ENCODE measurements around the gene LRRC8B. TPM values are rescaled to one million over a fixed set of nuclear protein-coding genes. Genes with fewer than 3 reads are reported as not detected.
A peak's percentile ranks its signal among the peaks of the same experiment; 100 is the strongest.

The LRRC8B gene
- total RNA-seq, 2 experiments from 2014 or later: 18.0 to 20.4 TPM

DNA sequence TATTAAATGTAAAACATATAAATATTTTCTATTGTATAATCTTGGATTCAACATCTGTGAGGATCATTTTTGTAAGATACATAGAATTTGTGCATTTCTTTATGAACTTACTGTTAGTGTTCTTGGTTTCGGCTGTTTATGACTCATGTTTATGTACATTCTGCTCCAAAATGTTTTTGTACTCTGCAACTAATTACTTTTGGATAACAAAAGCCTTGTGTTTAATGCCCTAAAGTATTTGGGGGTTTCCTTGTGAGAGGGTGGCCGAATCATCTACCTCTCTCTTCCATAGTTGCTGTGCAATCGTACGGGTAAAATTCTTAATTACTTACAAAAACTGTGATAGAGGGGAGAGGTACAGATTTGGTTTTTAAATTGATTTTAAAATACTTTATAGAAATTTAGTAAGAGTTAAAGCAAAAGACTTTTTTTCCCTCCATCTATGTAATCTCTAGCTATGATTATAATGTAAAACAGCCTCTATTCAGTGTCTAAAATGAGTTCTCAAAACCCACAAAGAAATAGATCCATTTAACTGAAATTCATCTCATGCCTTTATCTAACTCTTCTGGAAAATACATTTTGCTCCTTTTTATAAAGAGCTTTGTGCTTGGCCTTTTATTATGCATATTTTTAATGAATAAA lies 69.6 kb downstream of the LRRC8B start:
- H3K27ac Mint-ChIP-seq: no peak overlapping the region
- H3K27me3 Mint-ChIP-seq (ENCODE audit: low read depth): no peaks in the 10 kb centered on the region
- intact Hi-C loops (cut with micrococcal nuclease): no loop called here
- H3K4me1 Mint-ChIP-seq (ENCODE audit: low read depth): peaks cover 87% of the 10 kb centered on the region
- no peaks in the 10 kb centered on the region for H3K9me3 Mint-ChIP-seq
- CTCF ChIA-PET: interaction anchor here (0.6 to 13.4 kb wide), 3 partner anchors 16 to 127 kb away, joined by 3 to 109 read pairs (median 3); no protein-coding TSS in a partner anchor
- H3K36me3 Mint-ChIP-seq (ENCODE audit: low read depth): peaks cover 24% of the 10 kb centered on the region
- no peak overlapping the region for H3K4me3 Mint-ChIP-seq
- no peak for DNase-seq

DNA sequence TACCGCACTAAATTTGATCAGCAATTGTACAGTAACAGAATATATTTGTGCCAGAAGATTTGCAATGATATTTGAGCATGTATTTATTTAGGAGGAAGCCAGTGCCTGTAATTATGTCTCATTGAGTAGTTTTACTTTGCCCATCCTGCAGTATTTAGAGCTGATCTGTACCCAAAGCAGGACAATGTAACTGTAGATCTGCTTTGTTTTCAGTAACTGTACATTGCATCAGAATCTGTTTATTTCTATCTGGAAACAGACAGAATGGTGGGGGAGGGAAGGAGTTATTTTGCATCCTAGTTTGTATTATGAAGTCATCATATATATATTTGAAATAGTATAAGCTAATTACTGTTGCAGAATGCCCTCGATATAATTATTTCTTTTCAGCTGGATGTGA lies 72.1 kb downstream of the LRRC8B start:
- H3K9me3 Mint-ChIP-seq: no peaks in the 10 kb centered on the region
- H3K27me3 Mint-ChIP-seq (ENCODE audit: low read depth): no peaks in the 10 kb centered on the region
- H3K27ac Mint-ChIP-seq: no peak overlapping the region
- intact Hi-C loops (cut with micrococcal nuclease): no loop called here
- DNase-seq: no peak
- H3K36me3 Mint-ChIP-seq (ENCODE audit: low read depth): peaks cover 18% of the 10 kb centered on the region
- H3K4me1 Mint-ChIP-seq (ENCODE audit: low read depth): peaks cover 87% of the 10 kb centered on the region
- CTCF ChIA-PET: interaction anchor here (0.6 to 13.4 kb wide), 5 partner anchors 15 to 228 kb away, joined by 3 to 109 read pairs (median 5); no protein-coding TSS in a partner anchor
- no peak overlapping the region for H3K4me3 Mint-ChIP-seq

DNA sequence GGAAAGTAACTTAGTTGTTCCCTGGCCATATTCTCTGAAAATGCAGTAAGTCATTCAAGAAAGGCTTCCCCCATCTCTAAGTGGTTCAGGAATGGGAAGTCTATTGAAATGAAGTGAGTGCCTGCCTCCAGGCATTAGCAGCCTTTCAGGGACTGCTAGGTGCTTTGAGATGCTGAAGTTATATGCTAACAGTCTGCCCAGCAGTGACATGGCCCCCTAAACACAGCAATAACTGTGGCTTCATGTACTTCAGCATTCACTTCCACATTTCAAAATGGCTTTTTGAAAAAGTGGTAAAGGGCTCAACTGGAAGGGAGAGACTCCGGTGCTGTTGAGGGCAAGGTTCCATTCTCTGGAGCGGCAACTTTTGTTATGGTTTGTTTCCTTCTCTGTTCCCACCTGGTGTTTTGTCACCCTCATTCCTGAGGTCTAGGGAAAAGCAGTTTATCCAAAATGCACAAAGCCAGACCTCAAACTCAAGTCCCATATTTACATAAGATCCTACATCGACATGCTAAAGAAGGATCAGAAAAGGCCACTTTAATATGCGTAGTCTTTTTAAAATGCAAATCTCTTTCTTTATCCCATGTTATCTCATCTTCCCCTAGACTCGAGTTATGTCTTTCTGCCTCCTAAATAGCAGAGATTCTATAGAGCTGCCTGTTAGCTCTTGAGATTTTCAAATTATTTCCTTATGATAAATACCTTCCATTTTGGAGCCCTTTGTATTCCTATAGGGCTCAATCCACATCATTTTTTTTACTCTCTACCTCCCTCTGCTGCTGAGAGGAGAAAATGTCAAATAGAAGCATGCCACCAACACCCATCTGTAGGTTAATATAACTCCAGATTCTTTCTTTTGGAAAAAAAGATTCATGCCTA lies 74.1 kb downstream of the LRRC8B start:
- intact Hi-C loops (cut with micrococcal nuclease): loop anchor here (1.0 kb wide), 2 partner anchors 78 to 115 kb away; no protein-coding TSS in a partner anchor
- DNase-seq: no peak
- H3K27me3 Mint-ChIP-seq (ENCODE audit: low read depth): no peaks in the 10 kb centered on the region
- CTCF ChIA-PET: interaction anchor here (0.7 to 13.4 kb wide), 14 partner anchors 10 to 303 kb away, joined by 3 to 109 read pairs (median 4); no protein-coding TSS in a partner anchor
- H3K4me1 Mint-ChIP-seq (ENCODE audit: low read depth): peaks cover 85% of the 10 kb centered on the region
- peak overlapping the region; percentile 24 for H3K27ac Mint-ChIP-seq
- H3K4me3 Mint-ChIP-seq: no peak overlapping the region
- no peaks in the 10 kb centered on the region for H3K9me3 Mint-ChIP-seq
- peaks cover 3% of the 10 kb centered on the region for H3K36me3 Mint-ChIP-seq (ENCODE audit: low read depth)

DNA sequence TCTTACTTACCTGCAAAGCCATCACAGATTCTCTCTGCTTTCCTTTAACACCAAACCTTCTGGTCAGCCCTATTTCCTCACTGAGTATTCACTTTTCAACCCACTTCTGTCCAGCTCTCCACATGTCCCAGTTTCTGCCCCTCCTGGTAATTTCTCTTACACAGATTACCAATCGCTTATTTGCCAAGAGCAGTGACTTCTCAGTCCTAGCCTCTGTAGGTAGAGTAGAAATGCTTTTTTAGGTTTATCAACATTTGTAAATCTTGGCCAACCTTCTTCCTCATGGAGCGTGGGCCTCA lies 74.7 kb downstream of the LRRC8B start:
- H3K9me3 Mint-ChIP-seq: no peaks in the 10 kb centered on the region
- peak overlapping the region; percentile 24 for H3K27ac Mint-ChIP-seq
- CTCF ChIA-PET: interaction anchor here (0.7 to 13.4 kb wide), 13 partner anchors 9 to 303 kb away, joined by 3 to 109 read pairs (median 4); no protein-coding TSS in a partner anchor
- peaks cover 87% of the 10 kb centered on the region for H3K4me1 Mint-ChIP-seq (ENCODE audit: low read depth)
- H3K36me3 Mint-ChIP-seq (ENCODE audit: low read depth): no peaks in the 10 kb centered on the region
- DNase-seq: no peak
- intact Hi-C loops (cut with micrococcal nuclease): loop anchor here (1.0 kb wide), 2 partner anchors 79 to 116 kb away; no protein-coding TSS in a partner anchor
- no peaks in the 10 kb centered on the region for H3K27me3 Mint-ChIP-seq (ENCODE audit: low read depth)
- no peak overlapping the region for H3K4me3 Mint-ChIP-seq

DNA sequence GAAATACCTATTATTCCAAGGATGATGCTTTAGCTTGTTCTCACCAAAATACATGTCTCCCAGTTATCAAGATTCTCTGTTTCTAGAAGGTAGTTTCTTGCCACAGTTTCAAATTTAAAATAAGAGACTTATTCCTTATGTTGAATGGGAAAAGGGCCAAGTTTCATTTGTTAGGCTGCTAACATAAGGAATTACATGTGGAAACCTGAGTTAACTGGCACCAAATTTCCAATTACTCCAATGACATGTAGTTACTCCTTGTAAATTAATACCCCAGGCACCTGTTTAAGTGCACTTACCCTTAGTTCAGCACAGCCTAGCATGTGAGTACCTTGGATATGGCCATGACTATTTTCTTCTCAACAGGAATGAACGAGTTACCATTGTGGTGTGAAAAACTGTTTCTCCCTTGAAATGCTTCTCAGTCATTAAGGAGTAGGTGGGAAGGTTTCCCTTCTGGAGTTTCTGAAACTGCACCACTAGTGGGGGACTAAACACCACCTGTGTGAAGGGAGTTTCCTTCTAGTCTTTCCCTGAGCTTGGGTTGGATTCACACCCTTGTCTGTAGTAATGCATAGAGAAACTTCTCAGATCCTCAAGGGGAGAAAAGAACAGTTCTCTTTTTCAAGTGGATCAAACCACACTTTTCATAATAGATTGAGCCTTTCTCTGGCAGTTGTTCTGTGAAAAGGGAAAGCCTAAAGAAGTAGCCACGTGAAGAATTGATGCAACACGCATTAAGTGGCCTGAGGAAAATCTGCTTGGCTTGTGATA lies 76.0 kb downstream of the LRRC8B start:
- H3K27ac Mint-ChIP-seq: no peak overlapping the region
- H3K36me3 Mint-ChIP-seq (ENCODE audit: low read depth): no peaks in the 10 kb centered on the region
- peaks cover 93% of the 10 kb centered on the region for H3K4me1 Mint-ChIP-seq (ENCODE audit: low read depth)
- H3K27me3 Mint-ChIP-seq (ENCODE audit: low read depth): no peaks in the 10 kb centered on the region
- intact Hi-C loops (cut with micrococcal nuclease): no loop called here
- no peak overlapping the region for H3K4me3 Mint-ChIP-seq
- no peaks in the 10 kb centered on the region for H3K9me3 Mint-ChIP-seq
- no peak for DNase-seq
- CTCF ChIA-PET: interaction anchor here (0.7 to 13.4 kb wide), 12 partner anchors 11 to 192 kb away, joined by 3 to 109 read pairs (median 5); no protein-coding TSS in a partner anchor

DNA sequence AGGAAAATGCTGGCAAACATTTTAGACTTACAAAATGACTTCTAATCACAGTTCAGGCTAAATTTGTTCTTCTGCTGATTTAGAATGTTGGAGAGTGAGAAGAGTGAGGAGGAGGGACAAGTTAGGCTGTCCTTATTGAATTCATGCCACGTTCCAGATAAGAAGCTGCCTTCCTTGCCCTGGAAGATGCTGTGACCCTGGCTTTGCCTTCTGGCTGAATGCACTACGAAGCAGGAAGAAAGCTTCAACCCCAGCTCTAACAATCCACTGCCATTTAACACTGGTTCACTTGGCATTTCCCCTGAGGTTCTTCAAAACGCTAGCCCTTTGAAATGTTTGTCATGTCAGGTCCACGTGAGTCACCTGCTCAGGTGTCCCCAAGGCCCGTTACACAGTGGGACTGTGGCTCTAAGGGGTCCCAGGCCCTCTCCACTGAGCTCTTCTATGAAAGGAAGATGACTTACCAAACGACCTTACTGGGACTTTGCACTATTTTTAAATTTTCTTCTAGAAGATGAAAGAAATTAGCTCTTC lies 78.3 kb downstream of the LRRC8B start:
- intact Hi-C loops (cut with micrococcal nuclease): loop anchor here (1.0 to 2.0 kb wide), 6 partner anchors 8 to 562 kb away; partner anchors contain the start of gene LRRC8B
- Mint-ChIP-seq H3K36me3 (ENCODE audit: low read depth) (no peaks in the 10 kb centered on the region), H3K9me3 (no peaks in the 10 kb centered on the region), H3K27me3 (ENCODE audit: low read depth) (no peaks in the 10 kb centered on the region), H3K4me1 (ENCODE audit: low read depth) (peaks cover 95% of the 10 kb centered on the region), H3K4me3 (no peak overlapping the region), H3K27ac (peak overlapping the region; percentile 90)
- DNase-seq: peak; percentile 34
- CTCF ChIA-PET: interaction anchor here (0.5 to 13.4 kb wide), 9 partner anchors 8 to 582 kb away, joined by 3 to 109 read pairs (median 24); no protein-coding TSS in a partner anchor

DNA sequence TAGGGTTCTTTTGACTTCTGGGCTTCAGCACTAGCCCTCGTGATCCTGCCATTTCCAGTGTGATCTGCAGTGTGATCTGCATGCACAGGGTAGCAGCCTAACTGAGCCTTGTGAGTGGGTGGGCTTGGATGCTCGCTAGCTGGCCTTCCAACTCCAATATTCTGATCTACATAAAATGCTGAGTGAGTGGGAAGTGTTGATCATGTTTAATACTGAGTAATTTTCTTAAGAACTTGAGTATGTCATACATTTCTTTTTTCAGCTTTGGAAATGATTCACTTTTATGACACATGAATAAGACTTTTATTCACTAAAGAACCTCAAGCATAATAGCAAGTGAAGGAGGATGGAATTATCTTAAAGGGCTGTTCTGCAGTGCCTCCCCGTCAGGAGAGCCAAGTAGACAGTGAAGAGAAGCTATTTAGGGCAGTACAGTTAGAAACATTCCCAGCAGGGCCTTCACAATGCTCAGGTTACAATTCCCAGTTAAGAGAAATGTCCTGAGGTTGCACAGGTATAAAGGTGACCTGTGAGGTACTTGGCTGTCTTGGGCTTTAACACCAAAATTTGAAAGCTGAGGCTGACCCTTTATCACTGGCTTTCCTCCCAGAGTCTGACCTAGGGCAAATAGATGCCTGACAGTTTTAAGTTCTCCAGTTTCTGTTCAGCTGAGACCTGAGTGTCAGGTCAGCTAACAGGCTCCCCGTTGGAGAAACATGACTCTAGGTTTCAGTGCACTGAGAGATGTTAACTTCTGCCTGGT lies 79.2 kb downstream of the LRRC8B start:
- intact Hi-C loops (cut with micrococcal nuclease): loop anchor here (1.0 to 2.0 kb wide), 6 partner anchors 7 to 563 kb away; partner anchors contain the start of gene LRRC8B
- H3K9me3 Mint-ChIP-seq: no peaks in the 10 kb centered on the region

DNA sequence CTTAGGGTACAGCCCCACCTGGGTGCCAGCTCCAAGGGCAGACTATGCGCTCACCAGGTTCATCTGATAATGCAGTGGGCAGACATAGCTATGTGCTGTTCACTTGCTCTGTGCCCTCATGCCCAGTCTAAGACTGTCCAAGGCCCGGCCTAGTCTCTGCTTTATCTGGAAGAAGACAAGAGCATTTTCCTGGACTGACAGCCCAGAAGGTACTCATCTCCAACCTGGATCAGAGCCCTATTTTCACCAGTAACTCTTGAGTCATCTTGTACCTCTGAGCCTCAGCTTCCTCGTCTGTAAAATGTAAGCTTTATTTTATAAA lies 79.7 kb downstream of the LRRC8B start:
- H3K36me3 Mint-ChIP-seq (ENCODE audit: low read depth): no peaks in the 10 kb centered on the region
- peak overlapping the region; percentile 90 for H3K27ac Mint-ChIP-seq
- peak; percentile 33 for DNase-seq
- intact Hi-C loops (cut with micrococcal nuclease): no loop called here
- CTCF ChIA-PET: interaction anchor here (0.5 to 13.4 kb wide), 15 partner anchors 12 to 163 kb away, joined by 3 to 109 read pairs (median 4); no protein-coding TSS in a partner anchor
- H3K9me3 Mint-ChIP-seq: no peaks in the 10 kb centered on the region
- H3K27me3 Mint-ChIP-seq (ENCODE audit: low read depth): no peaks in the 10 kb centered on the region
- peaks cover 95% of the 10 kb centered on the region for H3K4me1 Mint-ChIP-seq (ENCODE audit: low read depth)
- H3K4me3 Mint-ChIP-seq: no peak overlapping the region

More for the DNA sequence above, 79.2 kb downstream of the LRRC8B start:
- H3K27me3 Mint-ChIP-seq (ENCODE audit: low read depth): no peaks in the 10 kb centered on the region
- CTCF ChIA-PET: interaction anchor here (0.5 to 13.4 kb wide), 15 partner anchors 7 to 163 kb away, joined by 3 to 109 read pairs (median 5); no protein-coding TSS in a partner anchor
- peak; percentile 30 for DNase-seq
- H3K36me3 Mint-ChIP-seq (ENCODE audit: low read depth): no peaks in the 10 kb centered on the region
- peaks cover 95% of the 10 kb centered on the region for H3K4me1 Mint-ChIP-seq (ENCODE audit: low read depth)
- H3K4me3 Mint-ChIP-seq: peak overlapping the region; percentile 17
- H3K27ac Mint-ChIP-seq: peak overlapping the region; percentile 90

DNA sequence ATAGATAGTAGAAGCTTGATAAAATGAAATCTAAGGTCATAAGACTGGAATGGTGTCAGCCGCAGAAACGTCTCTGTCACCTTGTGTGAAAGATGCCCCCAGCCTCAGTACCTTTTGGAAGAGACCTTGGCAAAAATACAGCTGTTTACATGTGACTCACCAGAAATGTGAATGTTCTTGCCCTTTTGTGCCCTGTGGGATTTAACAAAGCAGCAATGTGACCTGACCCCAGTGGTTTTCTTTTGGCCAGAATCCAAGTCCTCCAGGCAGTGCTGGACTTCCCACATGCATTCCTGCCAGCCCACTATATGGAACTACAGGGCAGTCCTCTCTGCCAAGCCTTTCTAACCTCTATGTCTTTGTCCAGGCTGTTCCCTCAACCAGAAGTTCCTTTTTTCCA lies 81.1 kb downstream of the LRRC8B start:
- Mint-ChIP-seq H3K27me3 (ENCODE audit: low read depth) (no peaks in the 10 kb centered on the region), H3K36me3 (ENCODE audit: low read depth) (no peaks in the 10 kb centered on the region), H3K27ac (no peak overlapping the region), H3K4me1 (ENCODE audit: low read depth) (peaks cover 95% of the 10 kb centered on the region), H3K4me3 (no peak overlapping the region), H3K9me3 (no peaks in the 10 kb centered on the region)
- CTCF ChIA-PET: interaction anchor here (1.3 to 13.4 kb wide), 6 partner anchors 10 to 120 kb away, joined by 4 to 109 read pairs (median 26); no protein-coding TSS in a partner anchor
- intact Hi-C loops (cut with micrococcal nuclease): loop anchor here (5.0 kb wide), 1 partner anchor 328 kb away; no protein-coding TSS in a partner anchor
- DNase-seq: no peak

DNA sequence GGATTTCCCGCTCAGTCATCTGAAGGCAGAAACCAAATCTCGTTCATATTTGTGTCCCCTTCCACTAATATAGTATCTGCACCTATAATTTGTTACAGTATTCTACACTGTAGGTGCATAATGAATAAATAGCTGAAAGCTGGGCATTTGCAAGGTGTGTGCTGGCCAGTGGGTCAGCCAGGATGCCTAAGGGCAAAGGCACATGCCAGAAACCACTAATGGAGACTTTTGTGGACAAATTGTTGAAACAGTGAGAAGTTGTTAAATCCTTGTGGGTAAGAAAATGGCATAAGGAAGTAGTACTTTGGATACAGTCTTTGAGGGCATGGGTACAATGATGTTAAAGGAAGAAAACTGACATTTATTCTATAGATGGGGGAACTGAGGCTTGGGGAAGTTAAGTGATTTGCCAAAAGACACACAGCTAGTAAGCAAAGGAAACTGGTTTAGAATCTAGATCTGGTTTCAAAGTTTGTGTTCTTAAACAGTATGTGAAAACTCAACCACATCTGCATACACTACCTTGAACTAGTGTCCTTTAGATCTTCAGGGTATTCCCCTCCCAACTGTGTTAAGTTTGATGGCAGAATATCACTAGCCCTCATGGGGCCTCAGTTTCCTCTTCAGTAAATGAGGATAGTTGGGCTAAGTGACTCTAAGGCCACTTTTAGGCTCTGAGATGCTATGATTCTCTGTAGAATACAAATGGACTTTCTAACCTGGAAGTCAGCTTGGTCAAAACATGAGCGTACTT lies 81.8 kb downstream of the LRRC8B start:
- no peak for DNase-seq
- H3K27me3 Mint-ChIP-seq (ENCODE audit: low read depth): no peaks in the 10 kb centered on the region
- intact Hi-C loops (cut with micrococcal nuclease): loop anchor here (5.0 kb wide), 1 partner anchor 329 kb away; no protein-coding TSS in a partner anchor
- no peaks in the 10 kb centered on the region for H3K36me3 Mint-ChIP-seq (ENCODE audit: low read depth)
- no peaks in the 10 kb centered on the region for H3K9me3 Mint-ChIP-seq
- H3K27ac Mint-ChIP-seq: peak overlapping the region; percentile 67
- no peak overlapping the region for H3K4me3 Mint-ChIP-seq
- CTCF ChIA-PET: interaction anchor here (0.7 to 7.4 kb wide), 4 partner anchors 10 to 151 kb away, joined by 3 to 78 read pairs (median 6); no protein-coding TSS in a partner anchor
- peaks cover 95% of the 10 kb centered on the region for H3K4me1 Mint-ChIP-seq (ENCODE audit: low read depth)

All from activated naive CD4-positive, alpha-beta T cell treated with anti-CD3 and anti-CD28 coated beads for 36 hours (primary cell).